ENCODE results near the gene SNCG.
"Not testable (repeated sequence)": the region's sequence is repeated elsewhere in the genome, so short reads cannot be mapped to it uniquely, and the experiment has no call there.

The SNCG gene

DNA sequence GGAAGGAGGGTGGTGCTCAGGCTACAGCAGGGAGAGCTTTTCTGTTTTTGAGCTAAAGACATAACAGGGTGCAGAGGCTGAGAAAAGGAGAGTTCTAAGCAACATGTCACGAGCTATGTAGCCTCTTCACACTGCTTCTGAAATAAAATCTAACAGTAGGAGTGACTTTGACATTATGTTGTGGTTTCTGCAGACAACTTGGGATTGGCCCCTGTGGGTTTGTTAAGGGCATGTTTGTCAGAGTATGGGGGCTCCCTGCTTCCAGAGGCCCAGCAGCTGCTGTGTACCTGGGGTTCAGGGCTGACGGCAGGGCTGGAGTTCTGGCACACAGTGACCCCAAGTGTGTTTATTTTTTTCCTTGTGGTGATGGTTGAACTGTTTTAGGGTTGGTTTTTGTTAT lies 25.7 kb upstream of the SNCG start:
- H3K36me3 ChIP-seq (ENCODE audit: control insufficient read depth in 4 of 4, insufficient read depth in 4 of 4, low read length in 3 of 4), result no peaks in the 10 kb centered on the region
- CTCF ChIA-PET, result no interaction called here

DNA sequence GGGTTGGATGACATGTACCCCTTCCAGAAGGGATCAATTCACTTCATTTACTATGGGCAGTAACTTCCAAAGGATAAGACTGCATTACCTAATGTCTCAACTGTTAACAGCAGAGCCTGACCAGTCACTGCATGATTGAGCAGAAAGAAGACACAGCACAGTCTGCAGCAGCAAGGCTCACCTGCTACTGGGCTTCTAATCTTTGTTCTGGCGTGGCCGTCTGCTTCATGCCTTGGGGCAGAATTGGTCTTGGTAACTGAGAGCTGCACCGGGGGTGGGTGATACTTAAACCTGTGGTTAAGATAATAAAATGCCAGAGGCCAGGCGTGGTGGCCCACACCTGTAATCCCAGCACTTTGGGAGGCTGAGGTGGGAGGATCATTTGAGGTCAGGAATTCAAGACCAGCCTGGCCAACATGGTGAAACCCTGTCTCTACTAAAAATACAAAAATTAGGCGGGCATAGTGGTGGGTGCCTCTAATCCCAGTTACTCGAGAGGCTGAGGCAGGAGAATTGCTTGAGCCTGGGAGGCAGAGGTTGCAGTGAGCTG lies 24.2 kb upstream of the SNCG start:
- WGBS (ENCODE audit: insufficient coverage), result 95% methylated on average over 4 of the region's 6 CpGs
- CTCF ChIA-PET; H3K36me3 ChIP-seq (ENCODE audit: control insufficient read depth in 4 of 4, insufficient read depth in 4 of 4, low read length in 3 of 4); H3K4me3 ChIP-seq (ENCODE audit: control insufficient read depth in 1 of 7, extremely low read depth in 1 of 7, insufficient read depth in 4 of 7, low read depth in 2 of 7, low read length in 6 of 7); POLR2A ChIA-PET; DNase-seq; H3K4me1 ChIP-seq (ENCODE audit: control extremely low read depth in 1 of 4, control insufficient read depth in 4 of 4, insufficient read depth in 4 of 4, low read length in 3 of 4); H3K27me3 ChIP-seq (replicated peaks in 2 of 5; ENCODE audit: control insufficient read depth in 4 of 5, insufficient read depth in 5 of 5, low read length in 4 of 5); H3K27ac ChIP-seq (ENCODE audit: insufficient read depth in 1 of 2, low read depth in 1 of 2, low read length in 2 of 2, poor library complexity in 1 of 2, severe bottlenecking in 2 of 2); H3K9me3 ChIP-seq (ENCODE audit: control extremely low read depth in 1 of 5, control insufficient read depth in 4 of 5, insufficient read depth in 2 of 5, low read depth in 1 of 5, low read length in 4 of 5): not testable (repeated sequence)

More for the DNA sequence above, 25.7 kb upstream of the SNCG start:
- Histone ChIP-seq H3K27ac (ENCODE audit: insufficient read depth in 1 of 2, low read depth in 1 of 2, low read length in 2 of 2, poor library complexity in 1 of 2, severe bottlenecking in 2 of 2) (no peak overlapping the region), H3K4me3 (ENCODE audit: control insufficient read depth in 1 of 7, extremely low read depth in 1 of 7, insufficient read depth in 4 of 7, low read depth in 2 of 7, low read length in 6 of 7) (no peak overlapping the region), H3K9me3 (ENCODE audit: control extremely low read depth in 1 of 5, control insufficient read depth in 4 of 5, insufficient read depth in 2 of 5, low read depth in 1 of 5, low read length in 4 of 5) (no peaks in the 10 kb centered on the region), H3K4me1 (ENCODE audit: control extremely low read depth in 1 of 4, control insufficient read depth in 4 of 4, insufficient read depth in 4 of 4, low read length in 3 of 4) (no peaks in the 10 kb centered on the region), H3K27me3 (replicated peaks in 2 of 5; ENCODE audit: control insufficient read depth in 4 of 5, insufficient read depth in 5 of 5, low read length in 4 of 5) (no peaks in the 10 kb centered on the region)
- POLR2A ChIA-PET, result no interaction called here
- WGBS (ENCODE audit: insufficient coverage), result 95% methylated on average over 2 of the region's 2 CpGs
- DNase-seq, result no peak

- no peak overlapping the region for H3K27ac ChIP-seq (ENCODE audit: insufficient read depth in 1 of 2, low read depth in 1 of 2, low read length in 2 of 2, poor library complexity in 1 of 2, severe bottlenecking in 2 of 2)
- H3K4me3 ChIP-seq (ENCODE audit: control insufficient read depth in 1 of 7, extremely low read depth in 1 of 7, insufficient read depth in 4 of 7, low read depth in 2 of 7, low read length in 6 of 7), result no peak overlapping the region
- CTCF ChIA-PET, result interaction anchor here (1.1 to 3.1 kb wide), 4 partner anchors 9 to 33 kb away, joined by 3 to 11 read pairs (median 7); partner anchors contain the start of gene ADIRF
- H3K36me3 ChIP-seq (ENCODE audit: control insufficient read depth in 4 of 4, insufficient read depth in 4 of 4, low read length in 3 of 4), result no peaks in the 10 kb centered on the region
- DNase-seq, result no peak
- no peaks in the 10 kb centered on the region for H3K9me3 ChIP-seq (ENCODE audit: control extremely low read depth in 1 of 5, control insufficient read depth in 4 of 5, insufficient read depth in 2 of 5, low read depth in 1 of 5, low read length in 4 of 5)
- WGBS (ENCODE audit: insufficient coverage), result 97% methylated on average over 9 of the region's 13 CpGs
- H3K27me3 ChIP-seq (replicated peaks in 2 of 5; ENCODE audit: control insufficient read depth in 4 of 5, insufficient read depth in 5 of 5, low read length in 4 of 5), result peaks cover 0 to 1% (median 0%) of the 10 kb centered on the region in 5 experiments
- POLR2A ChIA-PET, result interaction anchor here (0.6 kb wide), 1 partner anchor 115 kb away, joined by 4 read pairs; no protein-coding TSS in a partner anchor
- peaks cover 0 to 4% (median 2%) of the 10 kb centered on the region in 4 experiments for H3K4me1 ChIP-seq (ENCODE audit: control extremely low read depth in 1 of 4, control insufficient read depth in 4 of 4, insufficient read depth in 4 of 4, low read length in 3 of 4)
Measured at GRCh38 chr10:86936661-86937501, 21.5 kb upstream of the SNCG start.

GRCh38 chr10:86937502-86938154 lies 20.8 kb upstream of the SNCG start:
- no peak overlapping the region for H3K27ac ChIP-seq (ENCODE audit: insufficient read depth in 1 of 2, low read depth in 1 of 2, low read length in 2 of 2, poor library complexity in 1 of 2, severe bottlenecking in 2 of 2)
- no peaks in the 10 kb centered on the region for H3K36me3 ChIP-seq (ENCODE audit: control insufficient read depth in 4 of 4, insufficient read depth in 4 of 4, low read length in 3 of 4)
- H3K4me1 ChIP-seq (ENCODE audit: control extremely low read depth in 1 of 4, control insufficient read depth in 4 of 4, insufficient read depth in 4 of 4, low read length in 3 of 4), result peaks cover 0 to 4% (median 2%) of the 10 kb centered on the region in 4 experiments
- CTCF ChIA-PET, result interaction anchor here (0.7 to 3.1 kb wide), 11 partner anchors 10 to 248 kb away, joined by 3 to 13 read pairs (median 4); partner anchors contain the start of genes ADIRF, MMRN2 and SNCG
- H3K27me3 ChIP-seq (replicated peaks in 2 of 5; ENCODE audit: control insufficient read depth in 4 of 5, insufficient read depth in 5 of 5, low read length in 4 of 5), result peaks cover 0 to 1% (median 0%) of the 10 kb centered on the region in 5 experiments
- POLR2A ChIA-PET, result no interaction called here
- no peak overlapping the region for H3K4me3 ChIP-seq (ENCODE audit: control insufficient read depth in 1 of 7, extremely low read depth in 1 of 7, insufficient read depth in 4 of 7, low read depth in 2 of 7, low read length in 6 of 7)
- H3K9me3 ChIP-seq (ENCODE audit: control extremely low read depth in 1 of 5, control insufficient read depth in 4 of 5, insufficient read depth in 2 of 5, low read depth in 1 of 5, low read length in 4 of 5), result no peaks in the 10 kb centered on the region
- DNase-seq, result no peak
- 93% methylated on average over 3 of the region's 6 CpGs for WGBS (ENCODE audit: insufficient coverage)

- Histone ChIP-seq H3K4me3 (ENCODE audit: control insufficient read depth in 1 of 7, extremely low read depth in 1 of 7, insufficient read depth in 4 of 7, low read depth in 2 of 7, low read length in 6 of 7) (no peak overlapping the region), H3K9me3 (ENCODE audit: control extremely low read depth in 1 of 5, control insufficient read depth in 4 of 5, insufficient read depth in 2 of 5, low read depth in 1 of 5, low read length in 4 of 5) (no peaks in the 10 kb centered on the region), H3K4me1 (ENCODE audit: control extremely low read depth in 1 of 4, control insufficient read depth in 4 of 4, insufficient read depth in 4 of 4, low read length in 3 of 4) (peaks cover 0 to 4% (median 2%) of the 10 kb centered on the region in 4 experiments), H3K27me3 (replicated peaks in 2 of 5; ENCODE audit: control insufficient read depth in 4 of 5, insufficient read depth in 5 of 5, low read length in 4 of 5) (peaks cover 0 to 1% (median 0%) of the 10 kb centered on the region in 5 experiments), H3K36me3 (ENCODE audit: control insufficient read depth in 4 of 4, insufficient read depth in 4 of 4, low read length in 3 of 4) (no peaks in the 10 kb centered on the region), H3K27ac (ENCODE audit: insufficient read depth in 1 of 2, low read depth in 1 of 2, low read length in 2 of 2, poor library complexity in 1 of 2, severe bottlenecking in 2 of 2) (no peak overlapping the region)
- WGBS (ENCODE audit: insufficient coverage), result 90% methylated on average over 2 of the region's 2 CpGs
- ChIA-PET POLR2A (no interaction called here), CTCF (interaction anchor here (0.7 to 3.1 kb wide), 19 partner anchors 8 to 812 kb away, joined by 3 to 13 read pairs (median 3); partner anchors contain the start of genes ADIRF, MMRN2 and SNCG)
- no peak for DNase-seq
Measured at GRCh38 chr10:86938260-86938659, 20.1 kb upstream of the SNCG start.

DNA sequence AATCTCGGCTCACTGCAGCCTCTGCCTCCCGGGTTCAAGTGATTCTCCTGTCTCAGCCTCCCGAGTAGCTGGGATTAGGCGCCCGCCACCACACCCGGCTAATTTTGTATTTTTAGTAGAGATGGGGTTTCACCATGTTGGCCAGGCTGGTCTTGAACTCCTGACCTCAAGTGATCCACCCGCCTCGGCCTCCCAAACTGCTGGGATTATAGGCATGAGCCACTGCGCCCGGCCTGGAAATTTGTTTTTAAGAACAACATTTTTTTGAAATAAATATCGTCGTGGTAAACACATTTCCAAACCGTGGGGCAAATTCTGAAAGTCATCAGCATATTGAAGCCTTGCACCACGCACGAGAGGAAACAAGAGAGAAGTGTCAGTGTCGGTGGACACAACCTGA lies 18.3 kb upstream of the SNCG start:
- H3K9me3 ChIP-seq (ENCODE audit: control extremely low read depth in 1 of 5, control insufficient read depth in 4 of 5, insufficient read depth in 2 of 5, low read depth in 1 of 5, low read length in 4 of 5); H3K27ac ChIP-seq (ENCODE audit: insufficient read depth in 1 of 2, low read depth in 1 of 2, low read length in 2 of 2, poor library complexity in 1 of 2, severe bottlenecking in 2 of 2); H3K27me3 ChIP-seq (replicated peaks in 2 of 5; ENCODE audit: control insufficient read depth in 4 of 5, insufficient read depth in 5 of 5, low read length in 4 of 5); POLR2A ChIA-PET; DNase-seq; H3K36me3 ChIP-seq (ENCODE audit: control insufficient read depth in 4 of 4, insufficient read depth in 4 of 4, low read length in 3 of 4); H3K4me1 ChIP-seq (ENCODE audit: control extremely low read depth in 1 of 4, control insufficient read depth in 4 of 4, insufficient read depth in 4 of 4, low read length in 3 of 4); H3K4me3 ChIP-seq (ENCODE audit: control insufficient read depth in 1 of 7, extremely low read depth in 1 of 7, insufficient read depth in 4 of 7, low read depth in 2 of 7, low read length in 6 of 7): not testable (repeated sequence)
- CTCF ChIA-PET, result interaction anchor here (1.1 to 2.6 kb wide), 6 partner anchors 10 to 209 kb away, joined by 4 to 13 read pairs (median 7); partner anchors contain the start of genes MMRN2 and SNCG
- 94% methylated on average over 10 of the region's 16 CpGs for WGBS (ENCODE audit: insufficient coverage)
